Astrocyte (in vitro differentiated cells and primary cell): ENCODE measurements around the gene SHQ1. TPM values are rescaled to one million over a fixed set of nuclear protein-coding genes. Genes with fewer than 3 reads are reported as not detected.

Experiments used
- DNase-seq: peaks from one replicate; pipeline ENCODE4 v3.0.0-alpha.2; 2010; ENCODE audit warnings: low read depth
- FAIRE-seq: peaks from 2 replicates; lab custom pipeline; 2011; peaks lifted over from hg19 to GRCh38; lab: Jason Lieb, UNC
- H2AFZ ChIP-seq: 2 replicates; pipeline ENCODE4 v1.6.0; 2012; ENCODE audit warnings: low read depth, low read length, inconsistent platforms
- H3K27ac ChIP-seq: 2 replicates; pipeline ENCODE4 v1.5.1; 2011; ENCODE audit warnings: low read depth, low read length, inconsistent platforms
- H3K27me3 ChIP-seq: 2 replicates; pipeline ENCODE4 v1.6.0; 2011; ENCODE audit warnings: low read length, inconsistent platforms; ENCODE audit not compliant: insufficient read depth
- H3K36me3 ChIP-seq: 2 replicates; pipeline ENCODE4 v1.5.1; 2011; ENCODE audit warnings: low read length, inconsistent platforms; ENCODE audit not compliant: insufficient read depth
- H3K4me1 ChIP-seq: 2 replicates; pipeline ENCODE4 v1.5.1; 2011; ENCODE audit warnings: low read length, inconsistent platforms; ENCODE audit not compliant: insufficient read depth
- H3K4me2 ChIP-seq: 2 replicates; pipeline ENCODE4 v1.6.0; 2012; ENCODE audit warnings: low read length, inconsistent platforms
- H3K4me3 ChIP-seq: 2 replicates; pipeline ENCODE4 v1.5.1; 2011; ENCODE audit warnings: low read depth, mild to moderate bottlenecking, low read length, inconsistent platforms; ENCODE audit not compliant: insufficient read depth
- H3K79me2 ChIP-seq: 2 replicates; pipeline ENCODE4 v1.6.0; 2012; ENCODE audit warnings: mild to moderate bottlenecking, low read length, inconsistent platforms; ENCODE audit not compliant: insufficient read depth
- H3K9ac ChIP-seq: 2 replicates; pipeline ENCODE4 v1.6.0; 2012; ENCODE audit warnings: mild to moderate bottlenecking, low read length, inconsistent platforms
- H3K9me3 ChIP-seq: 2 replicates; pipeline ENCODE4 v1.5.1; 2012; ENCODE audit warnings: low read depth, mild to moderate bottlenecking, low read length, inconsistent platforms; ENCODE audit not compliant: insufficient read depth
- H4K20me1 ChIP-seq: 2 replicates; pipeline ENCODE4 v1.6.0; 2012; ENCODE audit warnings: low read length, inconsistent platforms; ENCODE audit not compliant: insufficient read depth
- H3K27ac Mint-ChIP-seq: one replicate; pipeline ENCODE4 v1.8.0; 2021; ENCODE audit warnings: mild to moderate bottlenecking, mixed read lengths; ENCODE audit not compliant: unreplicated experiment
- H3K27me3 Mint-ChIP-seq: one replicate; pipeline ENCODE4 v1.8.0; 2021; ENCODE audit warnings: low read depth, mixed read lengths; ENCODE audit not compliant: unreplicated experiment
- H3K36me3 Mint-ChIP-seq: one replicate; pipeline ENCODE4 v1.8.0; 2021; ENCODE audit warnings: low read depth, mixed read lengths; ENCODE audit not compliant: unreplicated experiment
- H3K4me1 Mint-ChIP-seq: one replicate; pipeline ENCODE4 v1.8.0; 2021; ENCODE audit warnings: low read depth, mixed read lengths; ENCODE audit not compliant: unreplicated experiment
- H3K4me3 Mint-ChIP-seq: one replicate; pipeline ENCODE4 v1.8.0; 2021; ENCODE audit warnings: mild to moderate bottlenecking, moderate library complexity, mixed read lengths; ENCODE audit not compliant: unreplicated experiment
- H3K9me3 Mint-ChIP-seq: one replicate; pipeline ENCODE4 v1.8.0; 2021; ENCODE audit warnings: mild to moderate bottlenecking, mixed read lengths; ENCODE audit not compliant: unreplicated experiment
- EZH2 ChIP-seq: IDR thresholded peaks from 2 replicates; pipeline ENCODE4 v1.6.1; 2012; ENCODE audit warnings: mild to moderate bottlenecking, low read length, inconsistent platforms; ENCODE audit not compliant: insufficient read depth
- total RNA-seq: library from RNA; stranded (reverse); gene quantifications from 2 replicates; pipeline ENCODE4 v1.2.1, GENCODE V29; 2021
- TF ChIP-seq, protein P1 (sequence below): IDR thresholded peaks from 2 replicates; pipeline ENCODE4 v1.5.1; 2011; ENCODE audit warnings: low read depth, mild to moderate bottlenecking, inconsistent platforms, low read length, moderate library complexity; ENCODE audit not compliant: insufficient read depth

Gene SHQ1
- total RNA-seq, 1 donor from 2014 or later: 28.4 TPM

DNA sequence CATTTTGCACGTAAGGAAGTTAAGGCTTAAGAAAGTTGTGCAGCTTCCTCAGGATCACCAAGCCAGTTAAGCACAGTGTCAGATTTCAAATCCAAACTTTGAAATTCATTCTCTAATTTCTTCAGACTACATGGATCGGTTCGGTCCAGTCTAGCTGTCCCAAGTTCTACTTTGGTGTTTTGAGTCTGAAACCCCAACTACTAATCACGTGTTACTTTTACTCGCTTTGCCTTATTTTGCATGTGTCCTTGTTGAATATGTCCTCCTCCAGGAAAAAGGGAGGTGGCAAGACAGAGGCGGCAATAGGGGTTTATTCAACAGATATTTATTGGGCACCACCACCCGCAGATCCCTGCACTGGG, 39.1 kb upstream of the SHQ1 start:
- peak overlapping the region; percentile 100 for H3K4me2 ChIP-seq
- peaks cover 29% of the 10 kb centered on the region for H3K4me1 Mint-ChIP-seq
- H3K4me1 ChIP-seq: peaks cover 46% of the 10 kb centered on the region
- peak overlapping the region; percentile 81 for H3K9ac ChIP-seq
- no peak for TF ChIP-seq EZH2
- TF ChIP-seq, protein P1, sequence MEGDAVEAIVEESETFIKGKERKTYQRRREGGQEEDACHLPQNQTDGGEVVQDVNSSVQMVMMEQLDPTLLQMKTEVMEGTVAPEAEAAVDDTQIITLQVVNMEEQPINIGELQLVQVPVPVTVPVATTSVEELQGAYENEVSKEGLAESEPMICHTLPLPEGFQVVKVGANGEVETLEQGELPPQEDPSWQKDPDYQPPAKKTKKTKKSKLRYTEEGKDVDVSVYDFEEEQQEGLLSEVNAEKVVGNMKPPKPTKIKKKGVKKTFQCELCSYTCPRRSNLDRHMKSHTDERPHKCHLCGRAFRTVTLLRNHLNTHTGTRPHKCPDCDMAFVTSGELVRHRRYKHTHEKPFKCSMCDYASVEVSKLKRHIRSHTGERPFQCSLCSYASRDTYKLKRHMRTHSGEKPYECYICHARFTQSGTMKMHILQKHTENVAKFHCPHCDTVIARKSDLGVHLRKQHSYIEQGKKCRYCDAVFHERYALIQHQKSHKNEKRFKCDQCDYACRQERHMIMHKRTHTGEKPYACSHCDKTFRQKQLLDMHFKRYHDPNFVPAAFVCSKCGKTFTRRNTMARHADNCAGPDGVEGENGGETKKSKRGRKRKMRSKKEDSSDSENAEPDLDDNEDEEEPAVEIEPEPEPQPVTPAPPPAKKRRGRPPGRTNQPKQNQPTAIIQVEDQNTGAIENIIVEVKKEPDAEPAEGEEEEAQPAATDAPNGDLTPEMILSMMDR: no peak
- H4K20me1 ChIP-seq: no peaks in the 10 kb centered on the region
- peak overlapping the region; percentile 41 for H3K27ac Mint-ChIP-seq
- H3K4me3 Mint-ChIP-seq: peak overlapping the region; percentile 95
- peaks cover 2% of the 10 kb centered on the region for H3K9me3 Mint-ChIP-seq
- H3K4me3 ChIP-seq: peak overlapping the region; percentile 83
- no peaks in the 10 kb centered on the region for H3K9me3 ChIP-seq
- FAIRE-seq (peak; percentile 56), DNase-seq (no peak)
- peaks cover 8% of the 10 kb centered on the region for H3K79me2 ChIP-seq
- H3K36me3 ChIP-seq: no peaks in the 10 kb centered on the region
- H2AFZ ChIP-seq: peak overlapping the region; percentile 86
- H3K27me3 ChIP-seq: no peaks in the 10 kb centered on the region
- H3K27me3 Mint-ChIP-seq: peaks cover 1% of the 10 kb centered on the region
- H3K27ac ChIP-seq: peak overlapping the region; percentile 46
- H3K36me3 Mint-ChIP-seq: no peaks in the 10 kb centered on the region

DNA sequence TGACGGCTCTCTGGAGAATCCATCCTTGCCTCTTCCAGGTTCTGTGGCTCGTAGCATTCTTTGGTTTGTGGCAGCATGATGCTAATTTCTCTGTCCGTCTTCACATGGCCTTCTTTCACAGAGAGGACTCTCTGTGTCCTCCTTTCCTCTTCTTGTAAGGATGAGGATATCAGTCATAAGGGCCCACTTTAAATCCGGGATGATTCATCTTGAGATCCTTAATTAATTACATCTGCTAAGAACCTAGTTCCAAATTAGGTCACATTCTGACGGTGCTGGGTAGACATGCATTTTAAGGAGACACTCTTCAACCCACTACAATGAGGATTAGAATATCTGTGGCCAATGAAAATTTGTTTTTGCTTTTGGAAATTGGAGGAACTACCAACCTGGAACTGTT, 23.9 kb upstream of the SHQ1 start:
- no peak overlapping the region for H2AFZ ChIP-seq
- H3K4me2 ChIP-seq: peak overlapping the region; percentile 37
- Mint-ChIP-seq H3K9me3 (no peaks in the 10 kb centered on the region), H3K27ac (no peak overlapping the region), H3K36me3 (no peaks in the 10 kb centered on the region), H3K27me3 (peaks cover 11% of the 10 kb centered on the region), H3K4me1 (no peaks in the 10 kb centered on the region), H3K4me3 (no peak overlapping the region)
- H3K9ac ChIP-seq: no peak overlapping the region
- H3K9me3 ChIP-seq: no peaks in the 10 kb centered on the region
- H3K36me3 ChIP-seq: no peaks in the 10 kb centered on the region
- peak; percentile 69 for DNase-seq
- TF ChIP-seq, protein P1: no peak
- no peak for TF ChIP-seq EZH2
- no peaks in the 10 kb centered on the region for H3K79me2 ChIP-seq
- peaks cover 5% of the 10 kb centered on the region for H3K27me3 ChIP-seq
- H3K4me1 ChIP-seq: no peaks in the 10 kb centered on the region
- FAIRE-seq: peak; percentile 70
- no peak overlapping the region for H3K4me3 ChIP-seq
- no peak overlapping the region for H3K27ac ChIP-seq
- H4K20me1 ChIP-seq: no peaks in the 10 kb centered on the region

DNA sequence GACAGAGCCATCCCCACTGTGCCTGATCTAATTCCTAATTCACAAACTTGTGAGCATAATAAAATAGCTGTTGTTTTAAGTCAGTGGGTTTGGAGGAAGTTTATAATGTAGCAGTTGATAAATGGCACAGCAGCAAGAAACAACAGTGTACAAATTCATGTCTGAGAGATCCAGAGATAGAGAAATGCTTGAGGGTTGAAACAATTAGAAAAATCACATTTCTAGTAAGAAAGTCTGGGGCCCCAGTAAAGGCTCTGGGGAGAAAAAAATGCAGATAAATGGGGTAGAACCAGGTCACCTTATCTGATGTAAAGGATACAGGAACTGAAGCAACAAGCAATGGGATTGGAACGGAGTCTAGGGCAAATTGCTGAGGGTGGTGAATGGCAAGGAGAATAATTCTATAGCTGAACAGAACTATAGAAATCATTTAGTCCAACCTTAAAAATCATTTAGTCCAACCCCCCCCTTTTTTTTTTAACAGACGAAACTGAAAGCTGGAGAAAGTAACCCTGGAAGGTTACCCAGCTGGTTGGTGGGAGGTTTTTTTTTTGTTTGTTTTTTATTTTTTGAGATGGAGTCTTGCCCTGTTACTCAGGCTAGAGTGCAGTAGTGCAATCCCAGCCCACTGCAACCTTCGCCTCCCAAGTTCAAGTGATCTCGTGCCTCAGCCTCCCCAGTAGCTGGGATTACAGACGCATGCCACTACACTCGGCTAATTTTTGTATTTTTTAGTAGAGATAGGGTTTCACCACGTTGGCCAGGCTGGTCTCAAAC, 14.3 kb upstream of the SHQ1 start:
- Histone ChIP-seq H3K4me2 (no peak overlapping the region), H3K27ac (no peak overlapping the region), H3K9me3 (no peaks in the 10 kb centered on the region), H3K4me1 (no peaks in the 10 kb centered on the region), H3K79me2 (no peaks in the 10 kb centered on the region), H3K36me3 (no peaks in the 10 kb centered on the region), H3K27me3 (peaks cover 3% of the 10 kb centered on the region), H4K20me1 (no peaks in the 10 kb centered on the region), H3K9ac (no peak overlapping the region), H2AFZ (no peak overlapping the region), H3K4me3 (no peak overlapping the region)
- TF ChIP-seq, protein P1: no peak
- no peak for TF ChIP-seq EZH2
- H3K36me3 Mint-ChIP-seq: no peaks in the 10 kb centered on the region
- no peaks in the 10 kb centered on the region for H3K4me1 Mint-ChIP-seq
- DNase-seq (no peak), FAIRE-seq (no peak)
- no peaks in the 10 kb centered on the region for H3K9me3 Mint-ChIP-seq
- H3K4me3 Mint-ChIP-seq: no peak overlapping the region
- no peak overlapping the region for H3K27ac Mint-ChIP-seq
- peaks cover 14% of the 10 kb centered on the region for H3K27me3 Mint-ChIP-seq
